Esophagus squamous epithelium (tissue), 4 donors: ENCODE data around the gene ZBED4.

Experiments used
- POLR2A ChIP-seq, 4 donors: fragments of 450-650 bp; IDR thresholded peaks; one replicate each; pipeline ENCODE4 v1.6.1; 2017; ENCODE audit warnings: antibody characterized with exemption in 4 of 4, mild to moderate bottlenecking in 4 of 4, moderate library complexity in 3 of 4
- TF ChIP-seq, protein P1 (sequence below), 6 experiments: fragments of 450-650 bp in 4 of 6; fragments of 200-600 bp in 2 of 6; sonication (generic) in 2 of 6; IDR thresholded peaks; one replicate each; pipeline ENCODE4 v1.5.1; 2016 to 2019; ENCODE audit warnings: antibody characterized with exemption in 6 of 6, mild to moderate bottlenecking in 4 of 6, moderate library complexity in 4 of 6

DNA sequence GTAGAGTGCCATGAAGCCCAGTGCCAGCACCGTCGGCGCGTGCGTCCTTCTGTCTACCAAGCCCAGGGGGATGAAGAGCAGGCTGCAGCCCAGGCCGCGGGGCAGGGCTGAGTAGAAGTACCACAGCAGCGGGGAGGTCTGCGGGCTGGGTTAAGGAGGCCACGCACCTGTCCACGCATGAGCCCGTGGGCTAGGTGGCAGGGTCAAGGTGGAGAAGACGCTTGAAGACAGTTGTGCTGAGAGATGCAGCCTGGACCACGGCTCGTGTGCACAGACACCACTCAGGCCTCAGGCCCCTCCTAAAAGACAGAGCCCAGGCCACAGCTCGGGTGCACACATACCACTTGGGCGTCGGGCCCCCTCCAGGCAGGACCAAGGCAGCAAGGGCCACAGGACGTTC is 54.2 kb downstream of the ZBED4 start:
- no peak for TF ChIP-seq POLR2A (IDR thresholded peaks at IDR 0.05)
- TF ChIP-seq, protein P1, sequence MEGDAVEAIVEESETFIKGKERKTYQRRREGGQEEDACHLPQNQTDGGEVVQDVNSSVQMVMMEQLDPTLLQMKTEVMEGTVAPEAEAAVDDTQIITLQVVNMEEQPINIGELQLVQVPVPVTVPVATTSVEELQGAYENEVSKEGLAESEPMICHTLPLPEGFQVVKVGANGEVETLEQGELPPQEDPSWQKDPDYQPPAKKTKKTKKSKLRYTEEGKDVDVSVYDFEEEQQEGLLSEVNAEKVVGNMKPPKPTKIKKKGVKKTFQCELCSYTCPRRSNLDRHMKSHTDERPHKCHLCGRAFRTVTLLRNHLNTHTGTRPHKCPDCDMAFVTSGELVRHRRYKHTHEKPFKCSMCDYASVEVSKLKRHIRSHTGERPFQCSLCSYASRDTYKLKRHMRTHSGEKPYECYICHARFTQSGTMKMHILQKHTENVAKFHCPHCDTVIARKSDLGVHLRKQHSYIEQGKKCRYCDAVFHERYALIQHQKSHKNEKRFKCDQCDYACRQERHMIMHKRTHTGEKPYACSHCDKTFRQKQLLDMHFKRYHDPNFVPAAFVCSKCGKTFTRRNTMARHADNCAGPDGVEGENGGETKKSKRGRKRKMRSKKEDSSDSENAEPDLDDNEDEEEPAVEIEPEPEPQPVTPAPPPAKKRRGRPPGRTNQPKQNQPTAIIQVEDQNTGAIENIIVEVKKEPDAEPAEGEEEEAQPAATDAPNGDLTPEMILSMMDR (IDR thresholded peaks at IDR 0.05), result no peak
